Panc1 (cell line): Measurements from ENCODE around the gene P2RX3.

Source experiments
- CTCF ChIP-seq: fragments of 450-650 bp; IDR thresholded peaks from 2 replicates; pipeline ENCODE4 v1.5.1; 2017; ENCODE audit warnings: mild to moderate bottlenecking
- POLR2AphosphoS5 ChIP-seq: IDR thresholded peaks from 2 replicates; pipeline ENCODE4 v1.6.1; 2012; ENCODE audit warnings: mild to moderate bottlenecking, low read depth, low read length, moderate library complexity
- TCF7L2 ChIP-seq: IDR thresholded peaks from 2 replicates; pipeline ENCODE4 v1.6.1; 2011; ENCODE audit warnings: mild to moderate bottlenecking, low read depth, low read length, inconsistent platforms

GRCh38 chr11:57391539-57391938, 53.4 kb downstream of the P2RX3 start:
- TF ChIP-seq CTCF (no peak), POLR2AphosphoS5 (no peak), TCF7L2 (no peak)
